Adrenal gland (tissue), 19 donors: ENCODE measurements around the gene GNAT1. TPM values are rescaled to one million over a fixed set of nuclear protein-coding genes. Genes with fewer than 3 reads are reported as not detected.

Experiments
- DNase-seq, 7 donors: peaks; one replicate each; pipeline ENCODE4 v3.0.0-alpha.2; 2019 to 2020
- H3K27ac ChIP-seq, 5 donors: fragments of 200-600 bp; sonication (generic) in 4 of 5; 1 replicate in 3 of 5; 2 replicates in 2 of 5; pipeline versions ENCODE4 v1.5.1 to v1.8.0; 2016 to 2020; ENCODE audit warnings: mild to moderate bottlenecking in 1 of 5
- H3K27me3 ChIP-seq: fragments of 200-600 bp; 2 replicates; pipeline ENCODE4 v1.8.0; 2021
- H3K36me3 ChIP-seq, 2 donors: fragments of 200-600 bp; replicated peaks in 1 of 2; 1 replicate in 1 of 2; 2 replicates in 1 of 2; pipeline versions ENCODE4 v1.5.1 to v1.8.0; 2018 to 2022
- H3K4me1 ChIP-seq, 2 donors: fragments of 200-600 bp; replicated peaks in 1 of 2; 1 replicate in 1 of 2; 2 replicates in 1 of 2; pipeline versions ENCODE4 v1.5.1 to v1.8.0; 2018 to 2021
- H3K4me3 ChIP-seq, 4 donors: fragments of 200-600 bp; sonication (generic) in 3 of 4; one replicate each; pipeline ENCODE4 v1.5.1; 2016 to 2018
- H3K9me3 ChIP-seq, 3 donors: fragments of 200-600 bp; sonication (generic) in 1 of 3; replicated peaks in 1 of 3; 1 replicate in 2 of 3; 2 replicates in 1 of 3; pipeline versions ENCODE4 v1.5.1 to v1.8.0; 2016 to 2021
- CTCF ChIP-seq, 6 experiments: fragments of 450-650 bp in 4 of 6; fragments of 200-600 bp in 2 of 6; sonication (generic) in 1 of 6; IDR thresholded peaks; 1 replicate in 5 of 6; 2 replicates in 1 of 6; pipeline versions ENCODE4 v1.5.1 to v1.8.0; 2016 to 2021; ENCODE audit warnings: antibody characterized with exemption in 6 of 6, mild to moderate bottlenecking in 2 of 6, moderate library complexity in 1 of 6
- POLR2A ChIP-seq, 2 donors: fragments of 450-650 bp; IDR thresholded peaks; one replicate each; pipeline ENCODE4 v1.6.1; 2017; ENCODE audit warnings: antibody characterized with exemption in 2 of 2, mild to moderate bottlenecking in 2 of 2, moderate library complexity in 1 of 2
- whole genome bisulfite sequencing, 4 donors: extraction: QIAGEN DNeasy Blood & Tissue Kit in 2 of 4; methylation state at CpG; one replicate each; pipeline versions ENCODE4 v1.1.5 to v1.1.7; 2013 to 2017; 5-methylcytosine and 5-hydroxymethylcytosine counted together
- intact Hi-C, 2 donors: fragments of 100-400 bp; cut with DNase I; formaldehyde crosslinking; loops; one replicate each; pipeline versions ENCODE4 v1.14.1 to v1.15.0; 2022 to 2023
- long read RNA-seq, 10 donors: library from polyadenylated mRNA in 3 of 10; unstranded in 2 of 10; stranded (forward) in 1 of 10; transcript quantifications; one replicate each; pipeline ENCODE4 v2.0.0 and lab custom pipeline, GENCODE V29; 2021 to 2026
- polyA plus RNA-seq, 3 donors: library from polyadenylated mRNA; stranded (reverse); fragments of 200-250 nt in 2 of 3; fragments of 350-450 nt in 1 of 3; fragmentation: Illumina TruSeq in 1 of 3; extraction: RNeasy Lipid Tissue Mini Kit (QIAGEN cat#74804) in 1 of 3; gene quantifications; one replicate each; pipeline ENCODE4 v1.2.3, GENCODE V29; 2013 to 2014
- total RNA-seq, 9 donors: library from RNA; depleted of rRNA in 4 of 9; stranded (reverse); fragments of >200 nt in 4 of 9; fragments of 120-200 nt in 1 of 9; fragmentation: NEBNext Ultra II Directional in 1 of 9; extraction: Animal tissue kit (Norgen Biotek cat#: 25700) in 1 of 9; gene quantifications; one replicate each; pipeline versions ENCODE4 v1.1.0 to v1.2.4, GENCODE V29; 2013 to 2023
- donor health status: healthy with polysubstance abuse.
- donor health status: Bipolar disorder and iron deficiency.
- donor health status: DM: yes; HTN: yes; CAD: no.
- donor health status: DM: no; HTN: no; CAD: no.
- donor health status: DM: no; HTN: no; CAD: no.
- donor health status: DM: yes; HTN: yes; CAD: no.

Gene GNAT1
- not detected for total RNA-seq
- polyA plus RNA-seq, result not detected
- long read RNA-seq, donor 1, result 0 reads
- long read RNA-seq, donor 2, result 0 reads
- long read RNA-seq, donor 3, result 0 reads
- long read RNA-seq, donor 4, result 0 reads
- long read RNA-seq, donor 5, result 0 reads
- long read RNA-seq, donor 6, result 0 reads
- long read RNA-seq, donor 7, result 0 reads
- long read RNA-seq, donor 8, result 0 reads
- long read RNA-seq, donor 9, result 0 reads
- long read RNA-seq, donor 10, result 0 reads

GRCh38 chr3:50190936-50191660 is at the start of gene GNAT1:
TSS of gene GNAT1 (plus strand) at chr3:50191610. CDS start at chr3:50191726, 116 bp downstream.
- no peak within 1 kb of the TSS for H3K27ac ChIP-seq
- H3K4me1 ChIP-seq, result peaks cover 0 to 7% of the 10 kb centered on the region in 2 donors
- WGBS, 4 donors, result 48 to 66% (median 65%) methylated on average over 3 to 8 of the region's 8 CpGs
- DNase-seq, result no peak
- no peak within 1 kb of the TSS for H3K4me3 ChIP-seq
- H3K9me3 ChIP-seq, result no peaks in the 10 kb centered on the region
- intact Hi-C loops, result loop anchor here (2.0 to 5.0 kb wide), 2 partner anchors 68 to 86 kb away; partner anchors contain the start of gene LSMEM2 (in 1 of the 2)
- peaks cover 25% of the 10 kb centered on the region for H3K27me3 ChIP-seq
- no peaks in the 10 kb centered on the region for H3K36me3 ChIP-seq
- TF ChIP-seq POLR2A (IDR thresholded peaks at IDR 0.05) (no peak), CTCF (IDR thresholded peaks at IDR 0.05) (no peak)

- Histone ChIP-seq H3K27ac (no peak overlapping the region), H3K27me3 (no peaks in the 10 kb centered on the region), H3K4me3 (no peak overlapping the region), H3K9me3 (no peaks in the 10 kb centered on the region), H3K4me1 (no peaks in the 10 kb centered on the region), H3K36me3 (no peaks in the 10 kb centered on the region)
- TF ChIP-seq CTCF (IDR thresholded peaks at IDR 0.05) (no peak), POLR2A (IDR thresholded peaks at IDR 0.05) (no peak)
- DNase-seq, result no peak
- WGBS, 4 donors, result 80 to 88% (median 85%) methylated on average over 3 of the region's 3 CpGs
- intact Hi-C loops, result no loop called here
Observed at GRCh38 chr3:50146316-50146901, 45.0 kb upstream of the GNAT1 start.

DNA sequence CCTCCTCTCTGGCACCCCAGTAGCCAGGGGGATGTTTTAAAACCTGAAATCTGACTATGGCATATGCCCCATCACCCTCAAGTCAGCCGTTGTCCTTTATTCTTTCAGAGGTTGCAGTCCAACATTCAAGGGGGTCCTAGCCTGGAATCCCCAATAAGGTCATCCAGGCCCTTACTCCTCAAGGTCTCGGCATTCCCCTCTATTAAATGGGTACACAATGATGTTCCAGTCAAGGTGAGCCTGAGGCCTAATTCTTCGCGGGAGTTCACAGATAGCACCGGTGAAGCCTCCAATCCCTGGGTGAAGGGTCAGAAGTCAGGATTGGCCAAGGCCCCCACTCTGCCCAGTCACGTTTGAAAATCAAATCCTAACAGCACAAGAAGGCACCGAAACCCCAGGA is 44.4 kb upstream of the GNAT1 start:
- no peak for TF ChIP-seq CTCF (IDR thresholded peaks at IDR 0.05)
- TF ChIP-seq POLR2A (IDR thresholded peaks at IDR 0.05), result no peak
- no peak for DNase-seq
- 85 to 93% (median 89%) methylated on average over 7 of the region's 7 CpGs for WGBS, 4 donors
- no peaks in the 10 kb centered on the region for H3K9me3 ChIP-seq
- no peaks in the 10 kb centered on the region for H3K4me1 ChIP-seq
- no peak overlapping the region for H3K27ac ChIP-seq
- H3K4me3 ChIP-seq, result no peak overlapping the region
- no peaks in the 10 kb centered on the region for H3K27me3 ChIP-seq
- intact Hi-C loops, result no loop called here
- no peaks in the 10 kb centered on the region for H3K36me3 ChIP-seq

GRCh38 chr3:50147447-50147846 is 44.0 kb upstream of the GNAT1 start:
- intact Hi-C loops, result no loop called here
- H3K36me3 ChIP-seq, result no peaks in the 10 kb centered on the region
- DNase-seq, result no peak
- no peaks in the 10 kb centered on the region for H3K27me3 ChIP-seq
- no peak overlapping the region for H3K4me3 ChIP-seq
- TF ChIP-seq CTCF (IDR thresholded peaks at IDR 0.05) (no peak), POLR2A (IDR thresholded peaks at IDR 0.05) (no peak)
- WGBS, 4 donors, result 70 to 100% (median 84%) methylated on average over 1 to 2 of the region's 2 CpGs
- no peaks in the 10 kb centered on the region for H3K9me3 ChIP-seq
- H3K27ac ChIP-seq, result no peak overlapping the region
- no peaks in the 10 kb centered on the region for H3K4me1 ChIP-seq
